ENCODE results near the gene RBM38.

Gene RBM38

GRCh38 chr20:57457243-57458095, 66.3 kb downstream of the RBM38 start:
- Mint-ChIP-seq H3K4me1 (peaks cover 16 to 25% of the 10 kb centered on the region in 2 donors), H3K36me3 (peaks cover 0 to under 1% of the 10 kb centered on the region in 2 donors), H3K27me3 (no peaks in the 10 kb centered on the region), H3K9me3 (no peaks in the 10 kb centered on the region), H3K4me3 (no peak overlapping the region), H3K27ac (no peak overlapping the region)
- ATAC-seq (replicated peaks) (no peak), DNase-seq (no peak)

- ATAC-seq (replicated peaks) = peak; percentile 57 to 68
These were observed 67.4 kb downstream of the RBM38 start for GRCh38 chr20:57458400-57459160.

More at GRCh38 chr20:57458400-57459160, 67.4 kb downstream of the RBM38 start:
- no peaks in the 10 kb centered on the region for H3K36me3 Mint-ChIP-seq
- H3K4me3 Mint-ChIP-seq = no peak overlapping the region
- H3K9me3 Mint-ChIP-seq = no peaks in the 10 kb centered on the region
- peaks cover 15 to 26% of the 10 kb centered on the region in 2 donors for H3K4me1 Mint-ChIP-seq
- no peaks in the 10 kb centered on the region for H3K27me3 Mint-ChIP-seq
- DNase-seq = no peak
- no peak overlapping the region for H3K27ac Mint-ChIP-seq
